Keratinocyte (primary cell): ENCODE measurements around the gene HAO2.

Source experiments
- CTCF ChIP-seq, 3 experiments: IDR thresholded peaks in 1 of 3; conservative IDR thresholded peaks in 1 of 3; optimal IDR thresholded peaks in 1 of 3; 2 replicates in 2 of 3; 3 replicates in 1 of 3; pipeline versions ENCODE3 to v1.5.1; 2011; ENCODE audit warnings: low read length in 3 of 3, mild to moderate bottlenecking in 3 of 3, moderate library complexity in 2 of 3, control low read depth in 1 of 3, inconsistent platforms in 1 of 3; ENCODE audit not compliant: insufficient read depth in 2 of 3; ENCODE audit errors: extremely low read depth in 1 of 3
- EZH2 ChIP-seq: IDR thresholded peaks from one replicate; pipeline ENCODE4 v1.6.1; 2012; ENCODE audit warnings: inconsistent platforms, mild to moderate bottlenecking, low read length, moderate library complexity

GRCh38 chr1:119388450-119388849 lies 19.9 kb downstream of the HAO2 start:
- TF ChIP-seq CTCF (optimal IDR thresholded peaks at IDR 0.05 in 1 of 3, IDR thresholded peaks at IDR 0.05 in 1 of 3, conservative IDR thresholded peaks at IDR 0.05 in 1 of 3; ENCODE audit: extremely low read depth in 1 of 3, insufficient read depth in 2 of 3, low read length in 3 of 3) (no peak), EZH2 (no peak)
